ENCODE data around the gene MOCS2.
"Not testable (repeated sequence)": the region's sequence is repeated elsewhere in the genome, so short reads cannot be mapped to it uniquely, and the experiment has no call there.

The MOCS2 gene, protein sequence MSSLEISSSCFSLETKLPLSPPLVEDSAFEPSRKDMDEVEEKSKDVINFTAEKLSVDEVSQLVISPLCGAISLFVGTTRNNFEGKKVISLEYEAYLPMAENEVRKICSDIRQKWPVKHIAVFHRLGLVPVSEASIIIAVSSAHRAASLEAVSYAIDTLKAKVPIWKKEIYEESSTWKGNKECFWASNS

DNA sequence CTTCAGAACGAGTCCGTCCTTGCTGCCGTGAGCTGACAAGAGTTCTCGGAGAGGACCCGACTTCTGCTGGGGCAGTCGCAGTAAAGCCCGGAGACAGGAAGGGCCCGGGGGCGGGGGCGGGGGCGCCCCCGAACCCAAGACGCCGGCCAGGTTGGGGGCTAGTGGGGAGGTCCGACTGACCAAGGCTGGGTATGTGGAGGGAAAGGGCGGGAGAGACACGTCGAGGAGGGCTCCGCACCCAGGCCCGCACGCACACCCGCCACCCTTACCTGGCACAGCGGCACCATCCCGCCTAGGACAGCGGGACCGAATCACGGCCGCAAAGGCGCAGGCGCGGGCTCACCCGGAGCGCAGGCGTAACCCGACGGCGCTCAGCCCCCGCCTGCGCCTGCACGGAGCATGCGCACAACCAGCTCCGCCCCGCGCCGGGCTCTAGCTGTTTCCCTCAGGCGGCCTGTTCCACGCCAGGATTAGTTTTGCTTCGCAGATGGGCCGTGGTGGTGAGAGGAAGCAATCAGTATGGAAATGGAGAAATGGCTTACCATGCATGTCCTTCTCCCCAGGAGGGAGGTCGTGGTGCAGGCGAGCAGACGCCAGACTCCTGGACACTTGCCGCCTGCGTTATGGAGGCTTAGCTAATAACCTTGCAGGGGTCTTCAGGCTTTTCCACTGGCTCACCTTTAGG is at the start of gene MOCS2:
MOCS2 (minus strand) TSS at position 315 of the 685 bp plus-strand sequence. CDS start 2,583 bp downstream, outside the sequence.
- peak; percentile 99 for FAIRE-seq
- peak; percentile 97 for DNase-seq (ENCODE audit: insufficient read length, low spot score)

DNA sequence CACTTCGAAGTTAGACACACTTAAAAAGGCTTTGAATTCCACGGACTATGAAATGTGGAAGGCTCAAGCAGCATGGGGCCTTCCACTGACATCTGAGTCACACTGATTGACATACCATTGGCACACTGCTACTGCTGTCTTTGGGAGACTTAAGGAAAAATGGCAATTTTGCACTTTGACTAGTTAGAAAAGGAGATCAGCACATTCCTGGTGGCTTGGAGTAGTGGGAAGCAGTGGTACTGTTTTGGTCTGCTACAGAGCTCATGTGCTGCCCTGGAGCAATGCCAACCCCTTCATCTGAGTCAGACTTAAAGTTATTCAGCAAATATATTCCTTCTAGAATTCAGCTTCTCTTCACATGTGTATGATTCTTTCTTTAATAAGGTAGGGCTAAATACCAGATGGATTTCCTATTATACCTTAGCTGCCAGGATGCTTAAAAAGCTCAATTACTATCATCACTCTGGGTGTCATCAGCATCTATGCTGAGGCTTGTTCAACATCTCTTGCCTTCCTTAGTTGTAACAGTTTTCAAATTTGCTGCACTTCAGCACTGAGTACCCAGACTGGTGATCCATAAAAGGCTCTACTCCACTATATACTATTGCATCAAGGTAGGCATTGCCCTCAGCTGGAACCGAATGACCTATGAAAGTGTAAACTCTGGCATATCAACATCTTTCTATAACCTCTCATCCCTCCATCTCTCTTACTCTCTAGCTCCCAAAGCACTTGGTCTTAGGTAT is 42.3 kb upstream of the MOCS2 start:
- peak; percentile 77 for FAIRE-seq

DNA sequence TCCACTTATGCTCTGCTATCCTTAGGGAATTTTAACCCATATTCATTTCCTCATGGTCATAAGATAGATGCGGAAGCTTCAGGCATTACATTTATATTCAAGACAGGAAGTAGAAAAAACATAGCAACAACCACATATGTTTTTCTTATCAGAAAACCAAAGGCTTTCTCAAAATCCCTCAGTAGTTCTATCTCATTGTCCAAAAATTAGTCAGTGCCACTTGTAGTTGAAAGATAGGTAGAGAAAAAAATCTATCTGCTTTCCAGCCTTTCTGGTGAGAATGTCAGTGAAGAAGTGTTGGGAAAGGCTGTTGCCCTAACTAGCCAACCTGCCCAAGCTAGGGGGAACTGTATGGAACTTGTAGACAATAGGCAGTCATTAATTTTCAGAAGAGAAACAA is 23.5 kb upstream of the MOCS2 start:
- FAIRE-seq (no peak), DNase-seq (ENCODE audit: insufficient read length, low spot score) (no peak)

More for the DNA sequence above, 42.3 kb upstream of the MOCS2 start:
- no peak for DNase-seq (ENCODE audit: insufficient read length, low spot score)

DNA sequence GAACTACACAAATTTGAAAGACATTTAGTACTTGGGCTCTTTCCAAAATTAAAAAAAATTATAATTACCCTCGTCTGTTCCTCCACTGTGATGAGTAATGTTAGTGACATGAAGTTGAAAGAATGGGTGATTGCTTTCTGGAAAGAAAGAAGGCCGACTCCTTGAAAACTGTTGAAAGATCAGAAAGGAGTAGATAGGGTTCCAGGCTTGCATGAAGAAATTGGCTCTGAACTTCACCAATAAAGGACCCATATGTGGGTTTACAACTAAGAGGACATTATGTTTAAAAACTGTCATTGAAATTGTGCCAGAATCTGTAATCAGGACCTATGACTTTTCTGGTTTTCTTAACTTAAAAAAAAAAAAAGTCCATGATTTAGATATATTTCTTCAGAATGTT is 20.7 kb upstream of the MOCS2 start:
- FAIRE-seq = no peak
- no peak for DNase-seq (ENCODE audit: insufficient read length, low spot score)

DNA sequence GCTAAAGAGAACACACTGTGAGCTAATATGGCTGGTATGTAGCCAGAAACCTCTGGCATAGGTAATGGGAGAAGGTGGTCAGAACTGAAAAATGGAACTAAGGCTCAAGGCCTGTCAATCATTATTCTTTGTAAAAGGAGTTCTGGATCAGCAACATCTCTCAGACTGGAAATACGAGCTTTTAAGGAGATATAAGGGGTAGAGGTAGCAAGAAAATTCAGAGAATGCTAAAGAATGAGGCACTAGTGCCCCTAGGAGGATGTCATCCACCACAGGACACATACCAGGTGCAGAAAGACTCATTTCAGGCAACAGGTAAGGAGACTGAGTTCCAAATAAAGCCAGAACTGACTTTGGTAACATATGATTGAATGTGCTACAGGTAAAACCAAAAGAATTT is 18.9 kb upstream of the MOCS2 start:
- DNase-seq (ENCODE audit: insufficient read length, low spot score) (no peak), FAIRE-seq (no peak)

DNA sequence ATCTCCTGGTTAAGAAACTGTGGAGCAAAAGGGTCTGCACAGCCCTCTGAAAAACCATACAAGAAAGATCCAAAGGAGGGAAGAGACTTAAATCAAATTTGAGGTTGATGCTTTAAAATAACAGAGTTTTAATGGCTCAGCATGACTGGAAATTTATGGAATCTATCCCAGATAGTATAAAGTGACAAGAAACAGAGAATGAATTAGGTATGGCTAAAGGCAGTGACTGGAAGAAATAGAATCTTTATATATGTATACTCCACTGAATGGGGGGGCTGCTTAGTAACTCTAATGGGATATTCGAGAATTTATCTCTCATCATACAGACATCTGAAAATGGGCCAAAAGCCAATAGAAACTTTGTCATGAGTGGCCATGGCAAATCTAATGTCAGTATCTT is 17.6 kb upstream of the MOCS2 start:
- DNase-seq (ENCODE audit: insufficient read length, low spot score) = no peak
- FAIRE-seq = no peak

DNA sequence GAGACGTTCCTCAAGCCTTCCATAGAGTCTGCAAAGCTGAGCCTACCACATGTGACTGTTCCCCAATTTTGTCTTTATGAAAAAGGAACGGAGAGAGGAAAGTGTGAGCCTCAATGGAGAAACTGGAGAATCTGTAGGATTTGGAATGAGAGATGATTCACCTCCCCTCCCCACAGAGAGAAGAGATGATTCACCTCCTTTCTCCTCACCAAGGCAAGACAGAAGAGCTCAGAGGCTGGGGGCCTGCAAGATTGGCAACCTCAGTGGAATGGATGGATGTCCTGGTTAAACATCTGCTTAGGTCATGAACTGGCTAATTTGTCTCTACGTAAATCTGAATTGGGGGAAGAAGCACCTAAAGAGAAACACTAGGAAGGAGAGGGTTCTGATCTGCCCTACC is 17.0 kb upstream of the MOCS2 start:
- DNase-seq (ENCODE audit: insufficient read length, low spot score) (no peak), FAIRE-seq (peak; percentile 54)

DNA sequence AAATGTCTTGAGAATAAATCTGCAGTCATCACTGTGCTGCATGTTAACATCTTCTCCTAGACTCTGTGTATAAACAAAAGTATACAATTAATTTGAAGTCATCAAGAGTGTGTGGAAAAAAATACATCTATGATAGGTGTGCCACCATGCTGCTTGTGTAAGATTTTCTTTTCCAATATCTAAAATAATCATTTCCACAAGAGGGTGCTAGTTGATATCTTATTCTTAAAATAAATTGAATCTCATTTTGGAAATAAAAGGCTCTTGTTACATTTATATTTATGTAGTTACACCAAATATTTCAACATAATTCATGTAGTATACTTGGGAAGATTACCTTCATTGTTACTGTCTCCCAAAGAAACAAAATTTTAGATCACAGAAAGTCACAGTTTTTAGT is 14.1 kb upstream of the MOCS2 start:
- FAIRE-seq (no peak), DNase-seq (ENCODE audit: insufficient read length, low spot score) (peak; percentile 19)

DNA sequence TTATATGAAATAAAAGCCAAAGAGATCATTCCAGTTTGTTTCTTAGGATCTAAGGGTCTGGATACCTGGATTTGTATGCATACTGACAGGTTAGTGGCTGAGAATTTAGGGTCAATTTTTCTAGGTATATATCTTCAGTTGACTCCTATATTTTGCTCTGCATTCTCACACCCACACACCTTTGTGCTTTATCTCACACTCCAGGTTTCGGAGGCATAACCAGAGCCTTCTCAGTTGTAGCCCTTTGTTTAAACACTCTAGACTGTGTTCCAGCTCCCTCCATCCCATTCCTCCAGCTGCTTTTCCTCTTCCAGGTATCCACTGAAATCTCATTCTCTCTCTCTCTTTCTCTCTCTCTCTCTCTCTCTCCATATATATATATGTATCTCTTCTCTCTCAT is 10.6 kb upstream of the MOCS2 start:
- FAIRE-seq = no peak
- no peak for DNase-seq (ENCODE audit: insufficient read length, low spot score)

DNA sequence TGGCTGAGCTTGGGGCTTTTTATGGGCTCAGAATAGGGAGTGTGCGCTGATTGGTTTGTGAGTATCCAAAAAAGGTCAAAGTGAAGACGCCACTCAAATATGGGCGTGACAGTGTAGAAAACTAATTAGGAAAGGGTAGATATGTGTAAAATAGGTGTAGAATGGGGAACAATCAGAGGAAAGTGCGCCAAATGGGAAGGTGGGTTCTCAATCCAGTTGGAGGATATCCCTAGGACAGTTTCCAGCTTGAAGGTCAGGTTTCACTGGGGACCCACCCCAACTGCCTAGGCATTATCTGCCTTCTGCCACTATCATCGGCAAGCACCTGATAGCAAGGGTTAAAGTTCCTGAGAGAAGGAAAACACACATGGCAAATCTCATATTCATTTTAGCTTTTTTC is 9.3 kb upstream of the MOCS2 start:
- DNase-seq (ENCODE audit: insufficient read length, low spot score) = no peak
- no peak for FAIRE-seq

DNA sequence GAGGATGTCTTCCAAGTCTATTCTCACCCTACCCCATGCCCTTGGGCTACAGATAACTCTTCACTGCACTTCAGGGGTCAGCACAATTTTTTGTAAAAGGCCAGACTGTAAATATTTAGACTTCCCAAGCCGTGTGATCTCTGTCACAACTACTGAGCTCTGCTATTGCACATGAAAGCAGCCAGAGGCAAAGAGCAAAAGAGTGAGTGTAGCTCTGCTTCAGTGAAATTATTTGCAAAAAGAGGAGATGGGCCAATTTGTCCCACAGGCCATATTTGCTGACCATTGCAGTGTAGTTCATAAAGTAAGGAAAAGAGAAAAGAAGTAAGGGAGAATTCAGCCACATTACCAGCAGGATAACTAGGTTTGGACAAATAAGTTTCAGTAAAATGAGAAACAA is 7.0 kb upstream of the MOCS2 start:
- DNase-seq (ENCODE audit: insufficient read length, low spot score) (no peak), FAIRE-seq (no peak)

DNA sequence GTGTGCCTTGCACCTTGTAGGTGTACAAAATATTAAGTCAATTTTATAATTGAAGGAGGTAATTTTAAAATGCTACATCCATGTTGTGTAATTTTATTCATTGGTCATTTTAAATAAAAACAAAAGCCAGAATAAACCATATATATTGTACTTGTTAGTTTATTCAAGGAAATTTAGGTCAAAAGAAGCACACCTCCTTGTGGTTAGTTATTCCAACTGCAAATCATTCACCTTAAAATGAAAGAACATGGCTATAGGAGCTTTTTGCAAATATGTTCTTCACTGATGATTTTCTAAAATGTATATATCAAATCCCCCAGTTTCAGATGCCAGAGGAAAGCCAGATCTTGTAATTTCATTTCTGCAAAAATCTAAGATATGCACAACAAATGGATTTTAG is 5.4 kb upstream of the MOCS2 start:
- FAIRE-seq (no peak), DNase-seq (ENCODE audit: insufficient read length, low spot score) (no peak)

DNA sequence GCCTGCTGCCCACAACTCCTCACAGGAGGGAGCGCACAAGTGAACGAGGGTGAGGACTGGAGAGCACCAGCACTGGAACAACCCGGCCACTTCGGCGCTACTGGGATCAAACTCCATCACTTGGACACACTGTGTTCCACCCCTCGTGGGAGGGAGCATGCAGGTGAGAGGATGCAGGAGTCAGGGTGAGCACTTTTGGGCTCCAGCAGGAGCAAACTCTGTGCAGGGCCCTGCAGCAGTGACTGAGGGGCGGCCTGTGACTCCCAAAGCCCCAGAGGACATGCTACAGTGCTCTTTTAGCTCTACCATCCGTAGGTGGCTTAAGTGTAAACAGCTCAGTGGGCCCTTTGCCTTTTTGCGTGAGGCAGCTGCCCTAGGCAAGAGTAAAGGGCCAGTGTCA is 4.4 kb upstream of the MOCS2 start:
- FAIRE-seq = no peak
- no peak for DNase-seq (ENCODE audit: insufficient read length, low spot score)

DNA sequence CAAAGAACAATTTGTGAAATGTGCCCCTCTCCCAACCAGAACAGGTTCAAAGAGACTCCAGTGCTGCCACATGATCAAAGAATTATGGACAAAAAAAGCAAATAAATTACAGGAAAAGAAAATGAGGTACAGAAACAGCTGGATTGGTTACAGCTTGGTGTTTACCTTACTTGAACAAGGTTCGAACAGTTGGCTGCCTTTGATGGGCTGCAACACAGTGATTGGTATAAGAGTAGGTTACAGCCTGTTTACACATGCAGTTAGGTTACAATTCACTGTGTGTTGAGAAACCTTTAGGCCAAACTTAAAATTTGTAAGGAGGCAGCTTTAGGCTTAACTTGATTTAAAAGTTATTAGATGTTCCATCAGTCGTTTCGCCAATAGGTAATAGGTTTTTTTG is 3.4 kb upstream of the MOCS2 start:
- no peak for DNase-seq (ENCODE audit: insufficient read length, low spot score)
- FAIRE-seq = no peak

DNA sequence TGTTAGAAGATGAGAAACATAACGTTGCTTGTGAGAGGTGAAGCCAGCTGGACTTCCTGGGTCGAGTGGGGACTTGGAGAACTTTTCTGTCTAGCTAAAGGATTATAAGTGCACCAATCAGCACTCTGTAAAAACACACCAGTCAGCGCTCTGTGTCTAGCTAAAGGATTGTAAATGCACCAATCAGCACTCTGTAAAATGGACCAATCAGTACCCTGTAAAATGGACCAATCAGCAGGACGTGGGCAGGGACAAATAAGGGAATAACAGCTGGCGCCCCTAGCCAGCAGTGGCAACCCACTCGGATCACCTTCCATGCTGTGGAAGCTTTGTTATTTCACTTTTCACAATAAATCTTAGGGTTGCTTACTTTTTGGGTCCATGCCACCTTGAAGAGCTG is 2.8 kb upstream of the MOCS2 start:
- not testable (repeated sequence) for DNase-seq (ENCODE audit: insufficient read length, low spot score); FAIRE-seq

DNA sequence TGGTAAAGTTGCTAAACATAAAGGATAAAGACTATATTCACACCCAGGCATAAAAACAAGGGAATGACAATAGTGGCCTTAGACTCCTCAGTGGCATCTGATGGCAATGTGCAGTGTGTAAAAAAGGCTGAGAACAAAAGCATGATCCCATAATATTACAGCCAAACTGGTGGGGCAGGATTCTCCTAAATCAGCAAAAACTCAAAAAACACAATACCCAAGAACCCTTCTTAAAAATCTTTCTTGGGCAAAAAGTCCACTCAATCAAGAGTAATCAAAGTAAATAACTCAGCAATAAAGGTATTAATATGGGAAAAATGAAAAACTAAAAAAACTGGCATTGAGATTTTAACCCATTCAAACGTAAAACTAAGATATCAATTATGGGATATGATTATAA is 1.6 kb upstream of the MOCS2 start:
- FAIRE-seq (no peak), DNase-seq (ENCODE audit: insufficient read length, low spot score) (no peak)

DNA sequence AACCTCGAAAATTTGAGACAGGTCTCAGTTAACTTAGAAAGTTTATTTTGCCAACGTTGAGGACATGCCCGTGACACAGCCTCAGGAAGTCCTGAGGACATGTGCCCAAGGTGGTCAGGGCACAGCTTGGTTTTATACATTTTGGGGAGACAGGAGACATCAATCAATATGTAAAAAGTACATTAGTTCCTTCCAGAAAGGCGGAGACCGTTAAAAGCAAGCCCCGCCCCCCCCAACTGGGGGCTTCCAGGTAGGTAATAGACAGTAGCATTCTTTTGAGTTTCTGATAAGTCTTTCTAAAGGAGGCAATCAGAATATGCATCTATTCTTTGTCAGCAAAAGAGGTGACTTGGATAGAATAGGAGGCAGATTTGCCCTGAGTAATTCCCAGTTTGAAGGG is 599 bp upstream of the MOCS2 start:
- FAIRE-seq (no peak), DNase-seq (ENCODE audit: insufficient read length, low spot score) (no peak)

DNA sequence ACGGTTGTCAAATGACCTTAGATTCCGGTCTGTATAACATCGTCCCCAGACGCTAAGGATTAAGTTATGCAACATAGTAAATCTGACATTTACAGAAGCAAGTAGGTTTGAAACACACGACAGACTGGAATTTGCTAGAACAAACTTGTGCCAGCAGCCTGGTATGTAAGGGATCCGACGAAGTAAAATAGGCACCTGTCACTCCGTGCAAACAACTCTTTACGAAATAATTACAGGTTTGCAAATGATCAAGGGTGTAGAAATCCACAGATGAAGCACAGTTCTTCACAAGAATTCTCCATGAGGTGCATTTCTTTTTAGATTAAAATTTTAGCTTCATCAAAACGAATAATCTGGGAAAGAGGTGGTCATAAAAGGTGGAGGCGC is 508 bp downstream of the MOCS2 start:
- FAIRE-seq (no peak), DNase-seq (ENCODE audit: insufficient read length, low spot score) (no peak)

DNA sequence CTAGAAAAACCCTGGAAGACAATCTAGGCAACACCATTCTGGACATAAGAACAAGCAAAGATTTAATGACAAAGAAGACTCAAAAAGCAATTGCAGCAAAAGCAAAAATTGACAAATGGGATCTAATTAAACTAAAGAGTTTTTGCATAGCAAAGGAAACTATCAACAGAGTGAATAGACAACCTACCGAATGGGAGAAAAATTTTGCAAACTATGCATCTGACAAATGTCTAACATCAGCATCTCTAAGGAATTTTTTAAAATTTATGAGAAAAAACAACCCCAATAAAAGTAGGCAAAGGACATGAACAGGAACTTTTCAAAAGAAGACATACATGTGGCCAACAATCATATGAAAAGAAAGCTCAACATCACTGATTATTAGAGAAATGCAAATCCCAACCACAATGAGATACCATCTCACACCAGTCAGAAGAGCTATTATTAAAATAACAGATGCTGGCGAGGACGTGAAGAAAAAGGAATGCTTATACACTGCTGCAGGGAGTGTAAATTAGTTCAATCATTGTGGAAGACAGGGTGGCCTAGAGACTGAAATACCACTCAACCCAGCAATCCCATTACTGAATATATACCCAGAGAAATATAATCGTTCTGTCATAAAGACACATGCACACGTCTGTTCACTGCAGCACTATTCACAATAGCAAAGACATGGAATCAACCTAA is 3.8 kb downstream of the MOCS2 start:
- DNase-seq (ENCODE audit: insufficient read length, low spot score) (no peak), FAIRE-seq (no peak)

DNA sequence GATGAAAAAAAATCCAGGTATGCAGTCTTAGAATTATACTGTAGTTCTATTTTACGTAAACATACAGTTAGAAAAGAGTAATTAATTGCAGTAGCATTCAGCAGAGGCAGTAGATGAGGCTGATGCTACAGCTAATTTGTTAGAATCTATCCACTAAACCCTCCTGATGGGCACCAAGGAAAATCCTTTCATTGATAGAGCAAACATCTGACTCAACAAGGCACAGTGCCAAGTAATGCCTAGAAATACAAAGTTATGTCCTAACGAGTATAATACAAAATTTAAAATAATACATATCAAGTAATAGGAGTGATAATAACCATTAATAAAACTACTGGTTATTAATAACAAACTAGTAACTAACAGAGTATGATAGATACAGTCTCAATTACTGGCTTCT is 9.0 kb downstream of the MOCS2 start:
- no peak for FAIRE-seq
- DNase-seq (ENCODE audit: insufficient read length, low spot score) = no peak

DNA sequence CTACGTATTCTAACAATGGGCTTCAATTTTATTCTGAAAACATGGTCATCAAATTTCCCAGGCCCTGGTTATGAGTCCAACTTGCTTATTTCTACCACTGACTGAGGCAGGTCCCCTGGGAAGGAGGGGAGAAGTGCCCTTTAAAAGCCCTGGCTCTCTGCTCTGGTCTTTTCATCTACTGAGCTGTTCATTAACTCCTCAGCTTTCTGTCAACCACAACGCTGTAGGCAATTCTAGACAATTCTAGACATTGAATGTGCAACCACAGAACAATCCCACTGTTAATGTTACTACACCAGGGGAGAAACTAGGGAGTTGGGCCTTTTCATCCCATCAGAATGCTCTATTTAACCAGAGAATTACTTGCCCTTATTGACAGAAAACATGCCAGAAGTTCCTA is 10.0 kb downstream of the MOCS2 start:
- FAIRE-seq (no peak), DNase-seq (ENCODE audit: insufficient read length, low spot score) (no peak)
